Astrocyte (in vitro differentiated cells and primary cell): ENCODE results near the gene ZNF780A. TPM values are rescaled to one million over a fixed set of nuclear protein-coding genes. Genes with fewer than 3 reads are reported as not detected.

Source experiments
- DNase-seq: peaks from one replicate; pipeline ENCODE4 v3.0.0-alpha.2; 2010; ENCODE audit warnings: low read depth
- FAIRE-seq: peaks from 2 replicates; lab custom pipeline; 2011; peaks lifted over from hg19 to GRCh38; lab: Jason Lieb, UNC
- H2AFZ ChIP-seq: 2 replicates; pipeline ENCODE4 v1.6.0; 2012; ENCODE audit warnings: low read depth, low read length, inconsistent platforms
- H3K27ac ChIP-seq: 2 replicates; pipeline ENCODE4 v1.5.1; 2011; ENCODE audit warnings: low read depth, low read length, inconsistent platforms
- H3K27me3 ChIP-seq: 2 replicates; pipeline ENCODE4 v1.6.0; 2011; ENCODE audit warnings: low read length, inconsistent platforms; ENCODE audit not compliant: insufficient read depth
- H3K36me3 ChIP-seq: 2 replicates; pipeline ENCODE4 v1.5.1; 2011; ENCODE audit warnings: low read length, inconsistent platforms; ENCODE audit not compliant: insufficient read depth
- H3K4me1 ChIP-seq: 2 replicates; pipeline ENCODE4 v1.5.1; 2011; ENCODE audit warnings: low read length, inconsistent platforms; ENCODE audit not compliant: insufficient read depth
- H3K4me2 ChIP-seq: 2 replicates; pipeline ENCODE4 v1.6.0; 2012; ENCODE audit warnings: low read length, inconsistent platforms
- H3K4me3 ChIP-seq: 2 replicates; pipeline ENCODE4 v1.5.1; 2011; ENCODE audit warnings: low read depth, mild to moderate bottlenecking, low read length, inconsistent platforms; ENCODE audit not compliant: insufficient read depth
- H3K79me2 ChIP-seq: 2 replicates; pipeline ENCODE4 v1.6.0; 2012; ENCODE audit warnings: mild to moderate bottlenecking, low read length, inconsistent platforms; ENCODE audit not compliant: insufficient read depth
- H3K9ac ChIP-seq: 2 replicates; pipeline ENCODE4 v1.6.0; 2012; ENCODE audit warnings: mild to moderate bottlenecking, low read length, inconsistent platforms
- H3K9me3 ChIP-seq: 2 replicates; pipeline ENCODE4 v1.5.1; 2012; ENCODE audit warnings: low read depth, mild to moderate bottlenecking, low read length, inconsistent platforms; ENCODE audit not compliant: insufficient read depth
- H4K20me1 ChIP-seq: 2 replicates; pipeline ENCODE4 v1.6.0; 2012; ENCODE audit warnings: low read length, inconsistent platforms; ENCODE audit not compliant: insufficient read depth
- H3K27ac Mint-ChIP-seq: one replicate; pipeline ENCODE4 v1.8.0; 2021; ENCODE audit warnings: mild to moderate bottlenecking, mixed read lengths; ENCODE audit not compliant: unreplicated experiment
- H3K27me3 Mint-ChIP-seq: one replicate; pipeline ENCODE4 v1.8.0; 2021; ENCODE audit warnings: low read depth, mixed read lengths; ENCODE audit not compliant: unreplicated experiment
- H3K36me3 Mint-ChIP-seq: one replicate; pipeline ENCODE4 v1.8.0; 2021; ENCODE audit warnings: low read depth, mixed read lengths; ENCODE audit not compliant: unreplicated experiment
- H3K4me1 Mint-ChIP-seq: one replicate; pipeline ENCODE4 v1.8.0; 2021; ENCODE audit warnings: low read depth, mixed read lengths; ENCODE audit not compliant: unreplicated experiment
- H3K4me3 Mint-ChIP-seq: one replicate; pipeline ENCODE4 v1.8.0; 2021; ENCODE audit warnings: mild to moderate bottlenecking, moderate library complexity, mixed read lengths; ENCODE audit not compliant: unreplicated experiment
- H3K9me3 Mint-ChIP-seq: one replicate; pipeline ENCODE4 v1.8.0; 2021; ENCODE audit warnings: mild to moderate bottlenecking, mixed read lengths; ENCODE audit not compliant: unreplicated experiment
- EZH2 ChIP-seq: IDR thresholded peaks from 2 replicates; pipeline ENCODE4 v1.6.1; 2012; ENCODE audit warnings: mild to moderate bottlenecking, low read length, inconsistent platforms; ENCODE audit not compliant: insufficient read depth
- total RNA-seq: library from RNA; stranded (reverse); gene quantifications from 2 replicates; pipeline ENCODE4 v1.2.1, GENCODE V29; 2021
- TF ChIP-seq, protein P1 (sequence below): IDR thresholded peaks from 2 replicates; pipeline ENCODE4 v1.5.1; 2011; ENCODE audit warnings: low read depth, mild to moderate bottlenecking, inconsistent platforms, low read length, moderate library complexity; ENCODE audit not compliant: insufficient read depth

ZNF780A gene
- total RNA-seq, 1 donor from 2014 or later, result 18.7 TPM

DNA sequence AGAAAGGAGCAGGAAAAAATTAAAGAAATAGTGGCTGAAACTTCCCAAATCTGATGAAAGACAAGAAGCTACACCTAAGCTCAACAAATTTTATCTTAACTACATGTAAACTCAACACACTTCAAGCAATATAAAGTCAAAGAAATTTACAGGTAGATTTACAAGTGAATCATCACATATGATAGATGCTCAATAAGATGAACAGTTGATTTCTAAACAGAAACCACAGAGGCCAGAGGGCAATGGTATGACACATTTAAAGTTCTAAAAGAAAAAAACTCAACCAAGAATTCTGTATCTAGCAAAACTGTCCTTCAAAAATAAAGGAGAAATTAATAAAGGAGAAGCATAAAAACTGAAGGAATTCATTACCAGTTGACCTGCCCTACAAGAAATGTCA, 39.3 kb upstream of the ZNF780A start:
- Histone ChIP-seq H3K36me3 (no peaks in the 10 kb centered on the region), H3K79me2 (no peaks in the 10 kb centered on the region), H3K9me3 (no peaks in the 10 kb centered on the region), H4K20me1 (no peaks in the 10 kb centered on the region), H2AFZ (no peak overlapping the region), H3K27ac (no peak overlapping the region), H3K4me1 (no peaks in the 10 kb centered on the region), H3K4me3 (no peak overlapping the region), H3K9ac (no peak overlapping the region), H3K4me2 (no peak overlapping the region), H3K27me3 (no peaks in the 10 kb centered on the region)
- no peak for DNase-seq
- Mint-ChIP-seq H3K27ac (no peak overlapping the region), H3K4me3 (no peak overlapping the region), H3K4me1 (no peaks in the 10 kb centered on the region), H3K9me3 (peaks cover 4% of the 10 kb centered on the region), H3K36me3 (no peaks in the 10 kb centered on the region), H3K27me3 (peaks cover 52% of the 10 kb centered on the region)
- TF ChIP-seq, protein P1, sequence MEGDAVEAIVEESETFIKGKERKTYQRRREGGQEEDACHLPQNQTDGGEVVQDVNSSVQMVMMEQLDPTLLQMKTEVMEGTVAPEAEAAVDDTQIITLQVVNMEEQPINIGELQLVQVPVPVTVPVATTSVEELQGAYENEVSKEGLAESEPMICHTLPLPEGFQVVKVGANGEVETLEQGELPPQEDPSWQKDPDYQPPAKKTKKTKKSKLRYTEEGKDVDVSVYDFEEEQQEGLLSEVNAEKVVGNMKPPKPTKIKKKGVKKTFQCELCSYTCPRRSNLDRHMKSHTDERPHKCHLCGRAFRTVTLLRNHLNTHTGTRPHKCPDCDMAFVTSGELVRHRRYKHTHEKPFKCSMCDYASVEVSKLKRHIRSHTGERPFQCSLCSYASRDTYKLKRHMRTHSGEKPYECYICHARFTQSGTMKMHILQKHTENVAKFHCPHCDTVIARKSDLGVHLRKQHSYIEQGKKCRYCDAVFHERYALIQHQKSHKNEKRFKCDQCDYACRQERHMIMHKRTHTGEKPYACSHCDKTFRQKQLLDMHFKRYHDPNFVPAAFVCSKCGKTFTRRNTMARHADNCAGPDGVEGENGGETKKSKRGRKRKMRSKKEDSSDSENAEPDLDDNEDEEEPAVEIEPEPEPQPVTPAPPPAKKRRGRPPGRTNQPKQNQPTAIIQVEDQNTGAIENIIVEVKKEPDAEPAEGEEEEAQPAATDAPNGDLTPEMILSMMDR, result no peak
- no peak for TF ChIP-seq EZH2
- peak; percentile 13 for FAIRE-seq

DNA sequence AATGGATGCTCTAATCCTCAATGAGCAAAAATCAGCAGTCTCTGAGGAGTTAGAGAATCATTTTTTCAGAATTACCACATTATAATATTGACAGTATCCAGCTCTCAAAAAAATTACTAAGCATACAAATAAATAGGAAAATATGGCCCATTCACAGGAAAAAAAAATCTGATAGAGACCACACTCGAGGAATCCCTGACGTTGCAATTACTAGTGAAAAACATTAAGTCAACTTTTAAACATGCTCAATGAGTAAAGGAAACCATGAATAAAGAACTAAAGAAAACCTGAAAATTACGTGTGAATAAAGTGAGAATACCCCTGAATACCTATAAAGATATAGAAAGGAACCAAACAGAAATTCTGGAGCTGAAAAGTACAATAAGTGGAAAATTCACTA, 38.7 kb upstream of the ZNF780A start:
- no peaks in the 10 kb centered on the region for H3K79me2 ChIP-seq
- Mint-ChIP-seq H3K27me3 (peaks cover 55% of the 10 kb centered on the region), H3K27ac (no peak overlapping the region), H3K4me1 (no peaks in the 10 kb centered on the region), H3K9me3 (peaks cover 4% of the 10 kb centered on the region), H3K36me3 (no peaks in the 10 kb centered on the region), H3K4me3 (no peak overlapping the region)
- H3K36me3 ChIP-seq, result no peaks in the 10 kb centered on the region
- TF ChIP-seq, protein P1, result no peak
- TF ChIP-seq EZH2, result no peak
- no peaks in the 10 kb centered on the region for H4K20me1 ChIP-seq
- no peak overlapping the region for H3K27ac ChIP-seq
- H3K9me3 ChIP-seq, result no peaks in the 10 kb centered on the region
- FAIRE-seq (no peak), DNase-seq (no peak)
- H3K4me3 ChIP-seq, result no peak overlapping the region
- H3K9ac ChIP-seq, result no peak overlapping the region
- no peak overlapping the region for H3K4me2 ChIP-seq
- H2AFZ ChIP-seq, result no peak overlapping the region
- no peaks in the 10 kb centered on the region for H3K4me1 ChIP-seq
- H3K27me3 ChIP-seq, result no peaks in the 10 kb centered on the region

- H2AFZ ChIP-seq, result no peak overlapping the region
- no peaks in the 10 kb centered on the region for H3K9me3 ChIP-seq
- Mint-ChIP-seq H3K9me3 (peaks cover 4% of the 10 kb centered on the region), H3K27me3 (peaks cover 60% of the 10 kb centered on the region), H3K4me1 (no peaks in the 10 kb centered on the region), H3K36me3 (no peaks in the 10 kb centered on the region), H3K27ac (no peak overlapping the region), H3K4me3 (no peak overlapping the region)
- DNase-seq (no peak), FAIRE-seq (no peak)
- no peak for TF ChIP-seq EZH2
- H3K4me1 ChIP-seq, result no peaks in the 10 kb centered on the region
- H3K27ac ChIP-seq, result no peak overlapping the region
- no peak overlapping the region for H3K4me2 ChIP-seq
- H3K9ac ChIP-seq, result no peak overlapping the region
- H3K36me3 ChIP-seq, result no peaks in the 10 kb centered on the region
- H3K79me2 ChIP-seq, result no peaks in the 10 kb centered on the region
- no peaks in the 10 kb centered on the region for H4K20me1 ChIP-seq
- no peaks in the 10 kb centered on the region for H3K27me3 ChIP-seq
- H3K4me3 ChIP-seq, result no peak overlapping the region
Measured at GRCh38 chr19:40128991-40129390, 38.2 kb upstream of the ZNF780A start.
